GM18505 (cell line): ENCODE measurements around the gene ITIH5.

Experiments
- ATAC-seq: cut with Tn5 transposase; IDR thresholded peaks from one replicate; pipeline ENCODE4 v1.9.1; 2021; ENCODE audit not compliant: unreplicated experiment
- POLR2A ChIP-seq: IDR thresholded peaks from 4 replicates; pipeline ENCODE4 v1.6.1; 2011; ENCODE audit warnings: borderline replicate concordance; ENCODE audit not compliant: insufficient read depth, insufficient read length; ENCODE audit errors: extremely low read depth

Gene ITIH5

GRCh38 chr10:7550013-7550412, 116.8 kb downstream of the ITIH5 start:
- ATAC-seq = no peak
- TF ChIP-seq POLR2A = no peak

GRCh38 chr10:7547829-7548228, 118.9 kb downstream of the ITIH5 start:
- no peak for TF ChIP-seq POLR2A
- no peak for ATAC-seq

DNA sequence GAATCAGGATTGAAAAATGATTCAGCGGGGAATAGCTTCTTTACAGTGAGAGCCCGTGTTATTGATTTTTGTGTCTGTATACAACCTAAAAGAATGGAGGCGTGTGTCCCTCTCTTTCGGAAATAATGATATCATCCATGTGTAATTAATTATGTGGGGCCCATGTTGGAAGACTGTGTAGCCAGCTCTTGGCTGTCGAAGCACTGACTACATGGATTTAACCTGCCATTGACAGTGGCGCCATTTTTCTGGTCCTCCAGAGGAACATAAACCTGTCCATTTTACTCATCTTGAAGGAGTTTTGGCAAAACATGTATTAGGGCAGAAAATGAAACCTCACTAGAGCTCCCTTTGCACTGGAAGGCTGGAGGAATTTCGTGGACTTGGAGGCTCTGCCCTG, 119.6 kb downstream of the ITIH5 start:
- TF ChIP-seq POLR2A = no peak

GRCh38 chr10:7546385-7546967, 120.3 kb downstream of the ITIH5 start:
- ATAC-seq = no peak
- no peak for TF ChIP-seq POLR2A

More for the DNA sequence above, 119.6 kb downstream of the ITIH5 start:
- ATAC-seq = no peak

DNA sequence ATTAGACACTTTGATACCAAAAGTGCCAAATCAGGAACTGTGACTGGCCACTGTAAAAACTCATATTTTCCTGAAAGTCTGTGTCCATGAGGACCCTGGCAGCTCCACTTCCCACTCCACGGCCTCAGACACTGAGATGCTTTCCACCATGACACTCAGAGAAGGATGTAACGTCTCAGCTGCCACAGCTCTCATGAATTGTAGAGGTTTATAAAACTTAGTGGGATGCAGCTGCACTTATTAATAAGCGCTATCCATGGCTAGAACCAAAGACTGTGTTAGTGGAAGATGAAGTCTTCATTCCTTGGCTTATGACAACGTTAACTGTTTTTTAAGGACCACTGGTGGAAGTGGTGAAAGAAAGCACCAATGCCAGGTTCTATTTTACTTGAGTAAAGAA, 121.0 kb downstream of the ITIH5 start:
- no peak for TF ChIP-seq POLR2A
- ATAC-seq = no peak

- no peak for TF ChIP-seq POLR2A
- no peak for ATAC-seq
Observed at GRCh38 chr10:7545261-7545660, 121.5 kb downstream of the ITIH5 start.

DNA sequence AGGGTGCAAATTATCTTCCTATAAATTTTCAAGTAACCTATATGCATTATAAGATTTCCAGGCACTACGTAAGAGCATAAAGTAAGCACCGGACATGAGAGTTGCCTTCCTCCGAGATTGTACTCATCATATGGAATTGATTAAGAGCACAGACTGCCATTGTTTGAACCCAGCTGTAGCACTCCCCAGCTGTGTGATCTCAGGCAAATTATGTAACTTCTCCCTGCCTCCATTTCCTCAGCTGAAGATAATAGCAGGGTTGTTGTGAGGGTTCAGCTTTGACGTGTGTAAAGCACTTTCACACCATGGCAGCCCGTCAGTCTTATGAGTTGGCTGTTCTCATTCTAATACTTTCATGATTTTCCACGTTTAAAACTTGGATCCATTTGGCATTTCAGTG, 122.6 kb downstream of the ITIH5 start:
- TF ChIP-seq POLR2A = no peak
- ATAC-seq = no peak

DNA sequence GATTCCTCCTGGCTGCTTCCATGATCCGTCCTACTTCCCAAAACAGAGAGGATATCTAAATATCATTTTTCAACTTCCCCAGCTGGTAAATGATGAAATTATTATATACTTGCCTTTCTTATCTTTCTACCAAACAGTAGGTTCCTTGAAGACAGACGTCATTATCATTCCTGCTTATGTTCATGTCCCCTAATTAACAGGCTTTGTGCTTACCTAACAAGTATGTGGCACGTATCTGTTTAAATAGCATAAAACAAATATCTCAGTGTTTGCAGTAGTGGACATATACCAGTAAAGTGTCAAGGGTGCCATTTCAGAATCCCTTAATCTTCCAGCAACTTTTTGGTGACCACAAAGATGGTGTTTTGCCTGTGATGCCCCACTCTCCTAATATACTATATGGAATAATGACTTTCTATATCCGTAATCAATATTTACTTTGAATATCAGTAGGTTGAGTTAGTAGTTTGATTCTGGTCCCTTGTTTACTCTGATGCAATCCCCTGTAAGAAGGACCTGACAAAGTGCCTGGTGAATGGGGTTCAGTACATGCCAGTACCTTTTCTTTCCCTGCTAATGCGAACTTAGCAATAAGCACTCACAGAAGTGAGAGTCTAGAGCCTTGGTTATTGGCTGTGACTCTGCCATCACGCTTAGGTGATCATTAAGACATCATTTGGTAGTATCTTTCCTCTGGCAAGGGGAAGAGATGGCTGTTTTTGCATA, 124.4 kb downstream of the ITIH5 start:
- no peak for TF ChIP-seq POLR2A
- ATAC-seq = no peak

- no peak for ATAC-seq
- no peak for TF ChIP-seq POLR2A
Observed at GRCh38 chr10:7541137-7542087, 125.4 kb downstream of the ITIH5 start.

- no peak for ATAC-seq
- TF ChIP-seq POLR2A = no peak
Observed at GRCh38 chr10:7538970-7539654, 127.7 kb downstream of the ITIH5 start.

DNA sequence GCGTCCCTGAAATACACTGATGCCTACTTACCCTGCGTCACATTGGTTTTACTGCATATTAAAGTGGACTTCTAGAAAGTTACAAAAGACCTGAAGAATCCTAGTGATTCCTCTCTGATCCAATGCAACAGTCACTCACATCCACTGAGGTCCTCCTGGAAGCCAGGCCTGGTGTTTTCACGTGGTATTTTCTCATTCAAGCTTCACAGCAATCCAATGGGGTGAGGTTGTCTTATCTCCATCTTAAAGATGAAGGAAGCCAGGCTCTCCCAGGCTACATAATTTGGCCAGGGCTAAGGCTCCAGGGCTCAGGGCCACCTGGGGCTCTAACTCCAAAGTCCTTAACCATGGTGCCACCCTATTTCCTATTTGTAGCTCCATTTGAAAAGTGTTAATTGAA, 129.6 kb downstream of the ITIH5 start:
- TF ChIP-seq POLR2A = no peak

GRCh38 chr10:7534480-7534852, 132.3 kb downstream of the ITIH5 start:
- ATAC-seq = no peak
- TF ChIP-seq POLR2A = no peak

More for the DNA sequence above, 129.6 kb downstream of the ITIH5 start:
- ATAC-seq = no peak
